GM23338 (cell line): ENCODE results near the gene NPDC1. TPM values are rescaled to one million over a fixed set of nuclear protein-coding genes. Genes with fewer than 3 reads are reported as not detected.
A peak's percentile ranks its signal among the peaks of the same experiment; 100 is the strongest.

Experiments
- ATAC-seq: fragments of 200-7000 bp; cut with Tn5 transposase; 3 replicates; pipeline ENCODE4 v1.9.1; 2020
- DNase-seq: peaks from one replicate; pipeline ENCODE4 v3.0.0-alpha.2; 2015; ENCODE audit warnings: low spot score
- H2AFZ ChIP-seq: fragments of 200-600 bp; sonication (generic); 2 replicates; pipeline ENCODE4 v1.8.0; 2016; ENCODE audit warnings: antibody characterized with exemption, mild to moderate bottlenecking, moderate library complexity
- H3F3A ChIP-seq: fragments of 200-600 bp; sonication (generic); replicated peaks from 2 replicates; pipeline ENCODE4 v1.8.0; 2017; ENCODE audit warnings: antibody characterized with exemption, mixed run types, low read depth
- H3K27ac ChIP-seq: fragments of 200-600 bp; sonication (generic); 2 replicates; pipeline ENCODE4 v1.6.1; 2016; ENCODE audit warnings: low read depth
- H3K27me3 ChIP-seq: fragments of 200-600 bp; sonication (generic); 2 replicates; pipeline ENCODE4 v1.8.0; 2016; ENCODE audit warnings: mild to moderate bottlenecking, mixed run types, moderate library complexity; ENCODE audit not compliant: insufficient read depth
- H3K36me3 ChIP-seq: fragments of 200-600 bp; sonication (generic); 2 replicates; pipeline ENCODE4 v1.8.0; 2016; ENCODE audit warnings: mild to moderate bottlenecking; ENCODE audit not compliant: insufficient read depth
- H3K4me1 ChIP-seq: fragments of 200-600 bp; sonication (generic); 2 replicates; pipeline ENCODE4 v1.8.0; 2016; ENCODE audit warnings: mild to moderate bottlenecking, moderate library complexity; ENCODE audit not compliant: insufficient read depth
- H3K4me2 ChIP-seq: fragments of 200-600 bp; sonication (generic); 2 replicates; pipeline ENCODE4 v1.7.1; 2017; ENCODE audit warnings: mixed run types
- H3K4me3 ChIP-seq: fragments of 200-600 bp; sonication (generic); 2 replicates; pipeline ENCODE4 v1.6.1; 2016; ENCODE audit warnings: mixed run types
- H3K79me2 ChIP-seq: fragments of 200-600 bp; sonication (generic); replicated peaks from 2 replicates; pipeline ENCODE4 v1.8.0; 2017; ENCODE audit warnings: mild to moderate bottlenecking; ENCODE audit not compliant: insufficient read depth
- H3K9me2 ChIP-seq: fragments of 200-600 bp; sonication (generic); 2 replicates; pipeline ENCODE4 v1.8.0; 2017; ENCODE audit not compliant: insufficient read depth
- H4K20me1 ChIP-seq: fragments of 200-600 bp; sonication (generic); replicated peaks from 2 replicates; pipeline ENCODE4 v1.8.0; 2017; ENCODE audit warnings: mild to moderate bottlenecking; ENCODE audit not compliant: insufficient read depth
- H3K27ac Mint-ChIP-seq: 2 replicates; pipeline ENCODE4 v1.8.0; 2020; ENCODE audit warnings: inconsistent platforms, mild to moderate bottlenecking, moderate library complexity, mixed read lengths
- H3K27me3 Mint-ChIP-seq: 3 replicates; pipeline ENCODE4 v1.8.0; 2022; ENCODE audit warnings: low read depth, mild to moderate bottlenecking, moderate library complexity, mixed read lengths, inconsistent platforms; ENCODE audit not compliant: insufficient read depth, poor library complexity
- H3K36me3 Mint-ChIP-seq: 3 replicates; pipeline ENCODE4 v1.8.0; 2021; ENCODE audit warnings: low read depth, mild to moderate bottlenecking, inconsistent platforms, moderate library complexity, mixed read lengths
- H3K4me1 Mint-ChIP-seq: 3 replicates; pipeline ENCODE4 v1.8.0; 2020; ENCODE audit warnings: mild to moderate bottlenecking, inconsistent platforms, mixed read lengths
- H3K4me3 Mint-ChIP-seq: 3 replicates; pipeline ENCODE4 v1.8.0; 2021; ENCODE audit warnings: moderate library complexity, mild to moderate bottlenecking, inconsistent platforms, mixed read lengths
- H3K9me3 Mint-ChIP-seq: 3 replicates; pipeline ENCODE4 v1.8.0; 2020; ENCODE audit warnings: moderate library complexity, mild to moderate bottlenecking, inconsistent platforms, mixed read lengths
- EZH2phosphoT487 ChIP-seq: fragments of 200-600 bp; sonication (generic); IDR thresholded peaks from one replicate; pipeline ENCODE4 v1.8.1; 2018; ENCODE audit warnings: antibody characterized with exemption; ENCODE audit not compliant: unreplicated experiment
- polyA plus RNA-seq: library from polyadenylated mRNA; unstranded; fragments of >200 nt; fragmentation: Nextera tagmentation; extraction: Ambion mirVana; gene quantifications from 2 replicates; pipeline ENCODE4 v1.2.1, GENCODE V29; 2016
- small RNA-seq: library from RNA; depleted of rRNA; stranded (forward); fragments of <200 nt; gene quantifications from one replicate; pipeline ENCODE3, GENCODE V24; 2014; ENCODE audit warnings: low replicate concordance
- total RNA-seq: library from RNA; depleted of rRNA; stranded (reverse); fragments of >200 nt; shearing (Covaris generic); gene quantifications from 2 replicates; pipeline ENCODE4 v1.2.3, GENCODE V29; 2014; rRNA removed
- TF ChIP-seq, protein P1 (sequence below): fragments of 250-450 bp; sonication (Bioruptor Pico); IDR thresholded peaks from 2 replicates; pipeline ENCODE4 v1.5.0; 2020; ENCODE audit warnings: mild to moderate bottlenecking, moderate library complexity
- TF ChIP-seq, protein P2 (sequence below): IDR thresholded peaks from 2 replicates; pipeline ENCODE4 v1.6.1; 2016; ENCODE audit warnings: antibody characterized with exemption

The NPDC1 gene
- total and polyA plus RNA-seq, 2 experiments from 2014 or later = 34.3 to 35.5 TPM

DNA sequence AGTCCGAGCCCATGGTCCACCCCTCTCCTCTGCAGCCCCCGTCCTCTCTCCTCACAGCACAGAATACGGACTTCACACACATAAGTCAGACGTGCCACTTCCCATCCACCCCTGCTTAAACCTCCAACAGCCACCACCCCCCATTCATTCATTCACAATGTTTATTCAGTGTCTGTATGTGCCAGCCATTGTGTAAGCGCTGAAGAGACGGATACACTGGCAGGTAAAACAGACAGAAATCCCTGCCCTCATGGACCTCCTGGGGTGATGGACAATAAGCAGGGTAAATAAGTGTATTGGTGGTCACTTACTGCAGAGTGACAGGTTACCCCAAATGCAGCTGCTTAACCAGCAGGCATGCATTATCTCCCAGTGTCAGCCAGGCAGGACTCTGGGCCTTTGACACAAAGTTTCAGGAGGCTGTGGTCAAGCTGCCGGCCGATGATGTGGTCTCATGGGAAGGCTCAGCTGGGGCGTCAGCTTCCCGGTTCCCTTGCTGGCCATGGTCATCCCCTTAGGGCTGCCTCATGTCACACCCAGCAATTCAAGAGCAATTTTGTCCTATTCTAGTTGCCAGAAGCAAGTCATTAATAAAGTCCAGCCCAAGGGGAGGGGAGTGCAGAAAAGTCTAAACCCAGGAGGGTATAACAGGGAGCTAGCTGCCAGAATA lies 55.6 kb downstream of the NPDC1 start:
- ATAC-seq (no peak), DNase-seq (no peak)
- Histone ChIP-seq H3K9me2 (no peaks in the 10 kb centered on the region), H3K4me3 (no peak overlapping the region), H3K4me1 (peaks cover 3% of the 10 kb centered on the region; the same call in 1 of the 2 replicates), H4K20me1 (no peaks in the 10 kb centered on the region), H3F3A (no peaks in the 10 kb centered on the region), H2AFZ (no peak overlapping the region), H3K27me3 (peaks cover 45% of the 10 kb centered on the region), H3K36me3 (no peaks in the 10 kb centered on the region), H3K27ac (no peak overlapping the region), H3K79me2 (no peaks in the 10 kb centered on the region), H3K4me2 (no peak overlapping the region)
- Mint-ChIP-seq H3K4me3 (peak overlapping the region; percentile 16; the same call in 1 of the 3 replicates), H3K4me1 (no peaks in the 10 kb centered on the region; the same call in 2 of the 3 replicates), H3K27me3 (peaks cover 33% of the 10 kb centered on the region), H3K9me3 (peaks cover 10% of the 10 kb centered on the region), H3K27ac (no peak overlapping the region), H3K36me3 (no peaks in the 10 kb centered on the region; the same call in 2 of the 3 replicates)
- no peak for TF ChIP-seq EZH2phosphoT487
- TF ChIP-seq, protein P1, sequence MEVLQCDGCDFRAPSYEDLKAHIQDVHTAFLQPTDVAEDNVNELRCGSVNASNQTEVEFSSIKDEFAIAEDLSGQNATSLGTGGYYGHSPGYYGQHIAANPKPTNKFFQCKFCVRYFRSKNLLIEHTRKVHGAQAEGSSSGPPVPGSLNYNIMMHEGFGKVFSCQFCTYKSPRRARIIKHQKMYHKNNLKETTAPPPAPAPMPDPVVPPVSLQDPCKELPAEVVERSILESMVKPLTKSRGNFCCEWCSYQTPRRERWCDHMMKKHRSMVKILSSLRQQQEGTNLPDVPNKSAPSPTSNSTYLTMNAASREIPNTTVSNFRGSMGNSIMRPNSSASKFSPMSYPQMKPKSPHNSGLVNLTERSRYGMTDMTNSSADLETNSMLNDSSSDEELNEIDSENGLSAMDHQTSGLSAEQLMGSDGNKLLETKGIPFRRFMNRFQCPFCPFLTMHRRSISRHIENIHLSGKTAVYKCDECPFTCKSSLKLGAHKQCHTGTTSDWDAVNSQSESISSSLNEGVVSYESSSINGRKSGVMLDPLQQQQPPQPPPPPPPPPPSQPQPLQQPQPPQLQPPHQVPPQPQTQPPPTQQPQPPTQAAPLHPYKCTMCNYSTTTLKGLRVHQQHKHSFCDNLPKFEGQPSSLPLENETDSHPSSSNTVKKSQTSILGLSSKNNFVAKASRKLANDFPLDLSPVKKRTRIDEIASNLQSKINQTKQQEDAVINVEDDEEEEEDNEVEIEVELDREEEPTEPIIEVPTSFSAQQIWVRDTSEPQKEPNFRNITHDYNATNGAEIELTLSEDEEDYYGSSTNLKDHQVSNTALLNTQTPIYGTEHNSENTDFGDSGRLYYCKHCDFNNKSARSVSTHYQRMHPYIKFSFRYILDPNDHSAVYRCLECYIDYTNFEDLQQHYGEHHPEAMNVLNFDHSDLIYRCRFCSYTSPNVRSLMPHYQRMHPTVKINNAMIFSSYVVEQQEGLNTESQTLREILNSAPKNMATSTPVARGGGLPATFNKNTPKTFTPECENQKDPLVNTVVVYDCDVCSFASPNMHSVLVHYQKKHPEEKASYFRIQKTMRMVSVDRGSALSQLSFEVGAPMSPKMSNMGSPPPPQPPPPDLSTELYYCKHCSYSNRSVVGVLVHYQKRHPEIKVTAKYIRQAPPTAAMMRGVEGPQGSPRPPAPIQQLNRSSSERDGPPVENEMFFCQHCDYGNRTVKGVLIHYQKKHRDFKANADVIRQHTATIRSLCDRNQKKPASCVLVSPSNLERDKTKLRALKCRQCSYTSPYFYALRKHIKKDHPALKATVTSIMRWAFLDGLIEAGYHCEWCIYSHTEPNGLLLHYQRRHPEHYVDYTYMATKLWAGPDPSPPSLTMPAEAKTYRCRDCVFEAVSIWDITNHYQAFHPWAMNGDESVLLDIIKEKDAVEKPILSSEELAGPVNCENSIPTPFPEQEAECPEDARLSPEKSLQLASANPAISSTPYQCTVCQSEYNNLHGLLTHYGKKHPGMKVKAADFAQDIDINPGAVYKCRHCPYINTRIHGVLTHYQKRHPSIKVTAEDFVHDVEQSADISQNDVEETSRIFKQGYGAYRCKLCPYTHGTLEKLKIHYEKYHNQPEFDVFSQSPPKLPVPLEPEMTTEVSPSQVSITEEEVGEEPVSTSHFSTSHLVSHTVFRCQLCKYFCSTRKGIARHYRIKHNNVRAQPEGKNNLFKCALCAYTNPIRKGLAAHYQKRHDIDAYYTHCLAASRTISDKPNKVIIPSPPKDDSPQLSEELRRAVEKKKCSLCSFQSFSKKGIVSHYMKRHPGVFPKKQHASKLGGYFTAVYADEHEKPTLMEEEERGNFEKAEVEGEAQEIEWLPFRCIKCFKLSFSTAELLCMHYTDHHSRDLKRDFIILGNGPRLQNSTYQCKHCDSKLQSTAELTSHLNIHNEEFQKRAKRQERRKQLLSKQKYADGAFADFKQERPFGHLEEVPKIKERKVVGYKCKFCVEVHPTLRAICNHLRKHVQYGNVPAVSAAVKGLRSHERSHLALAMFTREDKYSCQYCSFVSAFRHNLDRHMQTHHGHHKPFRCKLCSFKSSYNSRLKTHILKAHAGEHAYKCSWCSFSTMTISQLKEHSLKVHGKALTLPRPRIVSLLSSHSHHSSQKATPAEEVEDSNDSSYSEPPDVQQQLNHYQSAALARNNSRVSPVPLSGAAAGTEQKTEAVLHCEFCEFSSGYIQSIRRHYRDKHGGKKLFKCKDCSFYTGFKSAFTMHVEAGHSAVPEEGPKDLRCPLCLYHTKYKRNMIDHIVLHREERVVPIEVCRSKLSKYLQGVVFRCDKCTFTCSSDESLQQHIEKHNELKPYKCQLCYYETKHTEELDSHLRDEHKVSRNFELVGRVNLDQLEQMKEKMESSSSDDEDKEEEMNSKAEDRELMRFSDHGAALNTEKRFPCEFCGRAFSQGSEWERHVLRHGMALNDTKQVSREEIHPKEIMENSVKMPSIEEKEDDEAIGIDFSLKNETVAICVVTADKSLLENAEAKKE = no peak
- TF ChIP-seq, protein P2, sequence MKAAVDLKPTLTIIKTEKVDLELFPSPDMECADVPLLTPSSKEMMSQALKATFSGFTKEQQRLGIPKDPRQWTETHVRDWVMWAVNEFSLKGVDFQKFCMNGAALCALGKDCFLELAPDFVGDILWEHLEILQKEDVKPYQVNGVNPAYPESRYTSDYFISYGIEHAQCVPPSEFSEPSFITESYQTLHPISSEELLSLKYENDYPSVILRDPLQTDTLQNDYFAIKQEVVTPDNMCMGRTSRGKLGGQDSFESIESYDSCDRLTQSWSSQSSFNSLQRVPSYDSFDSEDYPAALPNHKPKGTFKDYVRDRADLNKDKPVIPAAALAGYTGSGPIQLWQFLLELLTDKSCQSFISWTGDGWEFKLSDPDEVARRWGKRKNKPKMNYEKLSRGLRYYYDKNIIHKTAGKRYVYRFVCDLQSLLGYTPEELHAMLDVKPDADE = no peak

Small RNA genes within 50 kb of the gene (small RNA-seq; reads per million reads assigned to genes)
- gene RF00153 = not detected

Other genes starting within 250 kb of the NPDC1 start
Only the 30 nearest of the 37 such genes appear.
- 4.1 and 6.8 TPM in 2 replicates for gene MAMDC4, start 193.8 kb downstream of the NPDC1 start, total RNA-seq
- 1.7 and 2.7 TPM in 2 replicates for gene MAMDC4, start 193.8 kb downstream of the NPDC1 start, polyA plus RNA-seq
- gene EDF1, start 179.9 kb downstream of the NPDC1 start, total RNA-seq = 273 and 326 TPM in 2 replicates
- 793 and 860 TPM in 2 replicates for gene EDF1, start 179.9 kb downstream of the NPDC1 start, polyA plus RNA-seq
- gene TRAF2, start 159.7 kb downstream of the NPDC1 start, total RNA-seq = 31.5 and 39.9 TPM in 2 replicates
- 24.8 and 25.4 TPM in 2 replicates for gene TRAF2, start 159.7 kb downstream of the NPDC1 start, polyA plus RNA-seq
- gene FBXW5, start 101.4 kb downstream of the NPDC1 start, total RNA-seq = 102 and 111 TPM in 2 replicates
- gene FBXW5, start 101.4 kb downstream of the NPDC1 start, polyA plus RNA-seq = 27.0 and 27.9 TPM in 2 replicates
- not detected in 2 replicates for gene C8G, start 100.9 kb downstream of the NPDC1 start, total RNA-seq
- gene C8G, start 100.9 kb downstream of the NPDC1 start, polyA plus RNA-seq = not detected in 2 replicates
- gene LCN12, start 93.9 kb downstream of the NPDC1 start, total RNA-seq = 0.69 and 2.6 TPM in 2 replicates
- 0.39 and 0.68 TPM in 2 replicates for gene LCN12, start 93.9 kb downstream of the NPDC1 start, polyA plus RNA-seq
- gene PTGDS, start 68.7 kb downstream of the NPDC1 start, total RNA-seq = 1.9 TPM in 1 of 2 replicates, not detected in the other
- gene PTGDS, start 68.7 kb downstream of the NPDC1 start, polyA plus RNA-seq = 3.1 and 5.9 TPM in 2 replicates
- gene LCNL1, start 63.2 kb downstream of the NPDC1 start, total RNA-seq = not detected in 2 replicates
- gene LCNL1, start 63.2 kb downstream of the NPDC1 start, polyA plus RNA-seq = 0.11 and 0.14 TPM in 2 replicates
- 33.9 and 71.5 TPM in 2 replicates for gene PAXX, start 53.8 kb downstream of the NPDC1 start, total RNA-seq
- gene PAXX, start 53.8 kb downstream of the NPDC1 start, polyA plus RNA-seq = 86.0 and 88.3 TPM in 2 replicates
- gene CLIC3, start 49.6 kb downstream of the NPDC1 start, total RNA-seq = 0.56 TPM in 1 of 2 replicates, not detected in the other
- 0.53 and 0.57 TPM in 2 replicates for gene CLIC3, start 49.6 kb downstream of the NPDC1 start, polyA plus RNA-seq
- 14.2 and 16.0 TPM in 2 replicates for gene ABCA2, start 17.9 kb downstream of the NPDC1 start, total RNA-seq
- 5.6 and 7.0 TPM in 2 replicates for gene ABCA2, start 17.9 kb downstream of the NPDC1 start, polyA plus RNA-seq
- gene FUT7, start 14.1 kb downstream of the NPDC1 start, total RNA-seq = not detected in 2 replicates
- gene FUT7, start 14.1 kb downstream of the NPDC1 start, polyA plus RNA-seq = not detected in 2 replicates
- gene ENTPD2, start 7.9 kb upstream of the NPDC1 start, total RNA-seq = 1.1 and 1.9 TPM in 2 replicates
- 1.8 and 2.9 TPM in 2 replicates for gene ENTPD2, start 7.9 kb upstream of the NPDC1 start, polyA plus RNA-seq
- 55.1 and 60.3 TPM in 2 replicates for gene SAPCD2, start 24.4 kb upstream of the NPDC1 start, total RNA-seq
- 13.4 and 14.5 TPM in 2 replicates for gene SAPCD2, start 24.4 kb upstream of the NPDC1 start, polyA plus RNA-seq
- gene UAP1L1, start 31.3 kb upstream of the NPDC1 start, total RNA-seq = 5.5 and 8.1 TPM in 2 replicates
- gene UAP1L1, start 31.3 kb upstream of the NPDC1 start, polyA plus RNA-seq = 2.5 and 3.4 TPM in 2 replicates
- 35.7 and 39.9 TPM in 2 replicates for gene MAN1B1, start 40.8 kb upstream of the NPDC1 start, total RNA-seq
- gene MAN1B1, start 40.8 kb upstream of the NPDC1 start, polyA plus RNA-seq = 15.7 and 18.2 TPM in 2 replicates
- 9.7 and 19.7 TPM in 2 replicates for gene DPP7, start 68.6 kb upstream of the NPDC1 start, total RNA-seq
- 25.2 and 26.8 TPM in 2 replicates for gene DPP7, start 68.6 kb upstream of the NPDC1 start, polyA plus RNA-seq
- 2.1 and 5.5 TPM in 2 replicates for gene GRIN1, start 93.0 kb upstream of the NPDC1 start, total RNA-seq
- 2.5 and 2.7 TPM in 2 replicates for gene GRIN1, start 93.0 kb upstream of the NPDC1 start, polyA plus RNA-seq
- 0.16 and 0.21 TPM in 2 replicates for gene LRRC26, start 123.9 kb upstream of the NPDC1 start, total RNA-seq
- gene LRRC26, start 123.9 kb upstream of the NPDC1 start, polyA plus RNA-seq = 3.0 and 4.3 TPM in 2 replicates
- not detected in 2 replicates for gene TMEM210, start 125.9 kb upstream of the NPDC1 start, total RNA-seq
- gene TMEM210, start 125.9 kb upstream of the NPDC1 start, polyA plus RNA-seq = not detected in 2 replicates
- 41.5 and 42.9 TPM in 2 replicates for gene ANAPC2, start 142.4 kb upstream of the NPDC1 start, total RNA-seq
- 16.4 and 19.2 TPM in 2 replicates for gene ANAPC2, start 142.4 kb upstream of the NPDC1 start, polyA plus RNA-seq
- gene SSNA1, start 142.5 kb upstream of the NPDC1 start, total RNA-seq = 91.5 and 132 TPM in 2 replicates
- gene SSNA1, start 142.5 kb upstream of the NPDC1 start, polyA plus RNA-seq = 154 TPM in 2 replicates
- 29.2 and 29.3 TPM in 2 replicates for gene TPRN, start 154.6 kb upstream of the NPDC1 start, total RNA-seq
- 6.4 and 9.1 TPM in 2 replicates for gene TPRN, start 154.6 kb upstream of the NPDC1 start, polyA plus RNA-seq
- gene TMEM203, start 159.5 kb upstream of the NPDC1 start, total RNA-seq = 43.2 and 53.4 TPM in 2 replicates
- gene TMEM203, start 159.5 kb upstream of the NPDC1 start, polyA plus RNA-seq = 32.7 and 37.4 TPM in 2 replicates
- 25.4 and 38.1 TPM in 2 replicates for gene NDOR1, start 159.5 kb upstream of the NPDC1 start, total RNA-seq
- 19.4 and 19.7 TPM in 2 replicates for gene NDOR1, start 159.5 kb upstream of the NPDC1 start, polyA plus RNA-seq
- 1.4 and 1.9 TPM in 2 replicates for gene RNF208, start 176.1 kb upstream of the NPDC1 start, total RNA-seq
- gene RNF208, start 176.1 kb upstream of the NPDC1 start, polyA plus RNA-seq = 5.6 and 7.4 TPM in 2 replicates
- gene CYSRT1, start 179.0 kb upstream of the NPDC1 start, total RNA-seq = 1.4 and 2.0 TPM in 2 replicates
- gene CYSRT1, start 179.0 kb upstream of the NPDC1 start, polyA plus RNA-seq = 2.0 and 3.2 TPM in 2 replicates
- 0.63 TPM in 1 of 2 replicates, not detected in the other for gene RNF224, start 181.3 kb upstream of the NPDC1 start, total RNA-seq
- not detected in 2 replicates for gene RNF224, start 181.3 kb upstream of the NPDC1 start, polyA plus RNA-seq
- gene SLC34A3, start 184.7 kb upstream of the NPDC1 start, total RNA-seq = not detected in 2 replicates
- not detected in 2 replicates for gene SLC34A3, start 184.7 kb upstream of the NPDC1 start, polyA plus RNA-seq
- 334 and 374 TPM in 2 replicates for gene TUBB4B, start 195.1 kb upstream of the NPDC1 start, total RNA-seq
- 389 and 408 TPM in 2 replicates for gene TUBB4B, start 195.1 kb upstream of the NPDC1 start, polyA plus RNA-seq